Activated naive CD4-positive, alpha-beta T cell treated with anti-CD3 and anti-CD28 coated beads, Interleukin-2, amount 50 U/mL, for 24 hours (primary cell): Measurements from ENCODE around the gene PSAP.

ENCODE experiments used
- H3K27ac Mint-ChIP-seq: one replicate; pipeline ENCODE4 v1.8.0; 2021; ENCODE audit warnings: mild to moderate bottlenecking, mixed read lengths
- H3K27me3 Mint-ChIP-seq: one replicate; pipeline ENCODE4 v1.8.0; 2021; ENCODE audit warnings: mixed read lengths
- H3K36me3 Mint-ChIP-seq: one replicate; pipeline ENCODE4 v1.8.0; 2021; ENCODE audit warnings: mixed read lengths
- H3K4me1 Mint-ChIP-seq: one replicate; pipeline ENCODE4 v1.8.0; 2021; ENCODE audit warnings: mixed read lengths
- H3K4me3 Mint-ChIP-seq: one replicate; pipeline ENCODE4 v1.8.0; 2021; ENCODE audit warnings: mild to moderate bottlenecking, mixed read lengths
- H3K9me3 Mint-ChIP-seq: one replicate; pipeline ENCODE4 v1.8.0; 2021; ENCODE audit warnings: mixed read lengths

PSAP gene

GRCh38 chr10:71766717-71767419 is 84.2 kb downstream of the PSAP start:
- H3K36me3 Mint-ChIP-seq, result peaks cover 31% of the 10 kb centered on the region
- H3K9me3 Mint-ChIP-seq, result no peaks in the 10 kb centered on the region
- peaks cover 87% of the 10 kb centered on the region for H3K4me1 Mint-ChIP-seq
- H3K27ac Mint-ChIP-seq, result peak overlapping the region; percentile 95
- H3K4me3 Mint-ChIP-seq, result peak overlapping the region; percentile 86
- H3K27me3 Mint-ChIP-seq, result no peaks in the 10 kb centered on the region
